Gastrocnemius medialis (tissue), 4 donors: Measurements from ENCODE around the gene LRRC15. TPM values are rescaled to one million over a fixed set of nuclear protein-coding genes. Genes with fewer than 3 reads are reported as not detected.
A peak's percentile ranks its signal among the peaks of the same experiment; 100 is the strongest.

Experiments
- ATAC-seq, 2 donors: fragments of 150-250 bp; one replicate each; pipeline ENCODE4 v1.9.1; 2016
- DNase-seq, 2 donors: peaks; one replicate each; pipeline ENCODE4 v3.0.0-alpha.2; 2019
- H3K27ac ChIP-seq, 4 donors: fragments of 200-600 bp; sonication (generic); 1 replicate in 1 of 4; 2 replicates in 3 of 4; pipeline ENCODE4 v1.5.1; 2016 to 2018; ENCODE audit warnings: mild to moderate bottlenecking in 2 of 4, moderate library complexity in 1 of 4
- H3K27me3 ChIP-seq, 3 donors: fragments of 200-600 bp; sonication (generic) in 2 of 3; 1 replicate in 1 of 3; 2 replicates in 2 of 3; pipeline versions ENCODE4 v1.5.1 to v1.6.0; 2016 to 2019; ENCODE audit warnings: mild to moderate bottlenecking in 1 of 3, moderate library complexity in 1 of 3
- H3K36me3 ChIP-seq, 2 donors: fragments of 200-600 bp; sonication (generic) in 1 of 2; one replicate each; pipeline ENCODE4 v1.5.1; 2017 to 2018
- H3K4me1 ChIP-seq, 2 donors: fragments of 200-600 bp; sonication (generic) in 1 of 2; one replicate each; pipeline ENCODE4 v1.5.1; 2016 to 2017; ENCODE audit warnings: mild to moderate bottlenecking in 2 of 2
- H3K4me3 ChIP-seq, 4 donors: fragments of 200-600 bp; sonication (generic) in 3 of 4; 1 replicate in 1 of 4; 2 replicates in 3 of 4; pipeline ENCODE4 v1.5.1; 2016 to 2019; ENCODE audit warnings: mild to moderate bottlenecking in 2 of 4
- H3K9me3 ChIP-seq, 3 donors: fragments of 200-600 bp; sonication (generic) in 2 of 3; 1 replicate in 1 of 3; 2 replicates in 2 of 3; pipeline ENCODE4 v1.5.1; 2016 to 2019
- CTCF ChIP-seq, 5 experiments: fragments of 450-650 bp in 3 of 5; fragments of 200-600 bp in 2 of 5; sonication (generic) in 2 of 5; IDR thresholded peaks in 4 of 5; conservative IDR thresholded peaks in 1 of 5; 1 replicate in 4 of 5; 2 replicates in 1 of 5; pipeline ENCODE4 v1.5.1; 2016 to 2019; ENCODE audit warnings: antibody characterized with exemption in 5 of 5, mild to moderate bottlenecking in 3 of 5, moderate library complexity in 3 of 5
- POLR2A ChIP-seq, 2 donors: fragments of 450-650 bp; IDR thresholded peaks; one replicate each; pipeline ENCODE4 v1.6.1; 2017; ENCODE audit warnings: antibody characterized with exemption in 2 of 2, mild to moderate bottlenecking in 2 of 2, moderate library complexity in 2 of 2
- in situ Hi-C, 4 donors: fragments of 200-750 bp; cut with MboI; loops; one replicate each; pipeline versions ENCODE4 v1.15.0 to v1.8.0; 2017; ENCODE audit warnings: low sequenced_read_pairs in 4 of 4
- intact Hi-C: fragments of 100-400 bp; cut with DNase I; formaldehyde crosslinking; loops from one replicate; pipeline ENCODE4 v1.15.1; 2023; ENCODE audit warnings: low total_unique reads
- total RNA-seq, 4 donors: library from RNA; depleted of rRNA; stranded (reverse); fragments of >200 nt; gene quantifications; one replicate each; pipeline versions ENCODE4 v1.1.0 to v1.2.3, GENCODE V29; 2016

Gene LRRC15
- total RNA-seq, 4 donors from 2014 or later: 0.05 TPM; not detected in 3

GRCh38 chr3:194397757-194398312 lies 28.3 kb upstream of the LRRC15 start:
- in situ Hi-C loops: no loop called here
- H3K9me3 ChIP-seq: no peaks in the 10 kb centered on the region
- H3K4me3 ChIP-seq: peak overlapping the region in 3 of 4 donors; percentile 12 to 21 (median 16)
- peaks cover 28 to 29% (median 28%) of the 10 kb centered on the region in 3 donors for H3K27me3 ChIP-seq
- H3K4me1 ChIP-seq: peaks cover 4 to 5% of the 10 kb centered on the region in 2 donors
- ATAC-seq (no peak), DNase-seq (no peak)
- TF ChIP-seq CTCF (IDR thresholded peaks at IDR 0.05 in 4 of 5, conservative IDR thresholded peaks at IDR 0.05 in 1 of 5) (no peak), POLR2A (IDR thresholded peaks at IDR 0.05) (no peak)
- no peak overlapping the region for H3K27ac ChIP-seq
- no peaks in the 10 kb centered on the region for H3K36me3 ChIP-seq
- intact Hi-C loops: no loop called here

- H3K9me3 ChIP-seq: no peaks in the 10 kb centered on the region
- intact Hi-C loops: no loop called here
- H3K36me3 ChIP-seq: no peaks in the 10 kb centered on the region
- H3K4me3 ChIP-seq: peak overlapping the region in 3 of 4 donors; percentile 12 to 21 (median 16)
- in situ Hi-C loops: no loop called here
- TF ChIP-seq POLR2A (IDR thresholded peaks at IDR 0.05): no peak
- TF ChIP-seq CTCF (IDR thresholded peaks at IDR 0.05 in 4 of 5, conservative IDR thresholded peaks at IDR 0.05 in 1 of 5): no peak
- ATAC-seq (no peak), DNase-seq (no peak)
- peaks cover 4 to 5% of the 10 kb centered on the region in 2 donors for H3K4me1 ChIP-seq
- H3K27me3 ChIP-seq: peaks cover 27 to 33% (median 28%) of the 10 kb centered on the region in 3 donors
- H3K27ac ChIP-seq: no peak overlapping the region
Measured at GRCh38 chr3:194396859-194397756, 27.6 kb upstream of the LRRC15 start.

- Histone ChIP-seq H3K4me3 (peak overlapping the region in 1 of 4 donors; percentile 11), H3K9me3 (no peaks in the 10 kb centered on the region), H3K36me3 (no peaks in the 10 kb centered on the region), H3K27ac (no peak overlapping the region), H3K27me3 (peaks cover 28 to 33% (median 30%) of the 10 kb centered on the region in 3 donors), H3K4me1 (peaks cover 4 to 5% of the 10 kb centered on the region in 2 donors)
- DNase-seq (no peak), ATAC-seq (no peak)
- intact Hi-C loops: no loop called here
- TF ChIP-seq CTCF (IDR thresholded peaks at IDR 0.05 in 4 of 5, conservative IDR thresholded peaks at IDR 0.05 in 1 of 5) (no peak), POLR2A (IDR thresholded peaks at IDR 0.05) (no peak)
- in situ Hi-C loops: no loop called here
Measured at GRCh38 chr3:194396539-194396858, 27.0 kb upstream of the LRRC15 start.

GRCh38 chr3:194395778-194396538 lies 26.4 kb upstream of the LRRC15 start:
- intact Hi-C loops: no loop called here

More at GRCh38 chr3:194395778-194396538, 26.4 kb upstream of the LRRC15 start:
- no peaks in the 10 kb centered on the region for H3K36me3 ChIP-seq
- H3K27me3 ChIP-seq: peaks cover 28 to 34% (median 33%) of the 10 kb centered on the region in 3 donors
- peaks cover 4 to 5% of the 10 kb centered on the region in 2 donors for H3K4me1 ChIP-seq
- no peaks in the 10 kb centered on the region for H3K9me3 ChIP-seq
- H3K4me3 ChIP-seq: no peak overlapping the region
- no peak overlapping the region for H3K27ac ChIP-seq
- ATAC-seq (no peak), DNase-seq (no peak)
- in situ Hi-C loops: no loop called here
- TF ChIP-seq POLR2A (IDR thresholded peaks at IDR 0.05) (no peak), CTCF (IDR thresholded peaks at IDR 0.05 in 4 of 5, conservative IDR thresholded peaks at IDR 0.05 in 1 of 5) (no peak)
